GM23338 (cell line): ENCODE results near the gene TRIM71. TPM values are rescaled to one million over a fixed set of nuclear protein-coding genes. Genes with fewer than 3 reads are reported as not detected.
"Not testable (repeated sequence)": the region's sequence is repeated elsewhere in the genome, so short reads cannot be mapped to it uniquely, and the experiment has no call there.

Experiments used
- ATAC-seq: fragments of 200-7000 bp; cut with Tn5 transposase; 3 replicates; pipeline ENCODE4 v1.9.1; 2020
- DNase-seq: peaks from one replicate; pipeline ENCODE4 v3.0.0-alpha.2; 2015; ENCODE audit warnings: low spot score
- H2AFZ ChIP-seq: fragments of 200-600 bp; sonication (generic); 2 replicates; pipeline ENCODE4 v1.8.0; 2016; ENCODE audit warnings: antibody characterized with exemption, mild to moderate bottlenecking, moderate library complexity
- H3F3A ChIP-seq: fragments of 200-600 bp; sonication (generic); replicated peaks from 2 replicates; pipeline ENCODE4 v1.8.0; 2017; ENCODE audit warnings: antibody characterized with exemption, mixed run types, low read depth
- H3K27ac ChIP-seq: fragments of 200-600 bp; sonication (generic); 2 replicates; pipeline ENCODE4 v1.6.1; 2016; ENCODE audit warnings: low read depth
- H3K27me3 ChIP-seq: fragments of 200-600 bp; sonication (generic); 2 replicates; pipeline ENCODE4 v1.8.0; 2016; ENCODE audit warnings: mild to moderate bottlenecking, mixed run types, moderate library complexity; ENCODE audit not compliant: insufficient read depth
- H3K36me3 ChIP-seq: fragments of 200-600 bp; sonication (generic); 2 replicates; pipeline ENCODE4 v1.8.0; 2016; ENCODE audit warnings: mild to moderate bottlenecking; ENCODE audit not compliant: insufficient read depth
- H3K4me1 ChIP-seq: fragments of 200-600 bp; sonication (generic); 2 replicates; pipeline ENCODE4 v1.8.0; 2016; ENCODE audit warnings: mild to moderate bottlenecking, moderate library complexity; ENCODE audit not compliant: insufficient read depth
- H3K4me2 ChIP-seq: fragments of 200-600 bp; sonication (generic); 2 replicates; pipeline ENCODE4 v1.7.1; 2017; ENCODE audit warnings: mixed run types
- H3K4me3 ChIP-seq: fragments of 200-600 bp; sonication (generic); 2 replicates; pipeline ENCODE4 v1.6.1; 2016; ENCODE audit warnings: mixed run types
- H3K79me2 ChIP-seq: fragments of 200-600 bp; sonication (generic); replicated peaks from 2 replicates; pipeline ENCODE4 v1.8.0; 2017; ENCODE audit warnings: mild to moderate bottlenecking; ENCODE audit not compliant: insufficient read depth
- H3K9me2 ChIP-seq: fragments of 200-600 bp; sonication (generic); 2 replicates; pipeline ENCODE4 v1.8.0; 2017; ENCODE audit not compliant: insufficient read depth
- H4K20me1 ChIP-seq: fragments of 200-600 bp; sonication (generic); replicated peaks from 2 replicates; pipeline ENCODE4 v1.8.0; 2017; ENCODE audit warnings: mild to moderate bottlenecking; ENCODE audit not compliant: insufficient read depth
- H3K27ac Mint-ChIP-seq: 2 replicates; pipeline ENCODE4 v1.8.0; 2020; ENCODE audit warnings: inconsistent platforms, mild to moderate bottlenecking, moderate library complexity, mixed read lengths
- H3K27me3 Mint-ChIP-seq: 3 replicates; pipeline ENCODE4 v1.8.0; 2022; ENCODE audit warnings: low read depth, mild to moderate bottlenecking, moderate library complexity, mixed read lengths, inconsistent platforms; ENCODE audit not compliant: insufficient read depth, poor library complexity
- H3K36me3 Mint-ChIP-seq: 3 replicates; pipeline ENCODE4 v1.8.0; 2021; ENCODE audit warnings: low read depth, mild to moderate bottlenecking, inconsistent platforms, moderate library complexity, mixed read lengths
- H3K4me1 Mint-ChIP-seq: 3 replicates; pipeline ENCODE4 v1.8.0; 2020; ENCODE audit warnings: mild to moderate bottlenecking, inconsistent platforms, mixed read lengths
- H3K4me3 Mint-ChIP-seq: 3 replicates; pipeline ENCODE4 v1.8.0; 2021; ENCODE audit warnings: moderate library complexity, mild to moderate bottlenecking, inconsistent platforms, mixed read lengths
- H3K9me3 Mint-ChIP-seq: 3 replicates; pipeline ENCODE4 v1.8.0; 2020; ENCODE audit warnings: moderate library complexity, mild to moderate bottlenecking, inconsistent platforms, mixed read lengths
- EZH2phosphoT487 ChIP-seq: fragments of 200-600 bp; sonication (generic); IDR thresholded peaks from one replicate; pipeline ENCODE4 v1.8.1; 2018; ENCODE audit warnings: antibody characterized with exemption; ENCODE audit not compliant: unreplicated experiment
- JUNB ChIP-seq: IDR thresholded peaks from one replicate; pipeline ENCODE4 v1.6.1; 2016; ENCODE audit warnings: antibody characterized with exemption; ENCODE audit not compliant: unreplicated experiment
- NANOG ChIP-seq: IDR thresholded peaks from 2 replicates; pipeline ENCODE4 v1.6.1; 2016; ENCODE audit warnings: antibody characterized with exemption, borderline replicate concordance
- POLR2AphosphoS5 ChIP-seq: IDR thresholded peaks from 2 replicates; pipeline ENCODE4 v1.6.1; 2016; ENCODE audit warnings: antibody characterized with exemption, low read depth
- ZNF114 ChIP-seq: fragments of 250-450 bp; sonication (Bioruptor Pico); IDR thresholded peaks from 2 replicates; pipeline ENCODE4 v1.5.0; 2020; ENCODE audit warnings: mild to moderate bottlenecking, moderate library complexity
- ZNF331 ChIP-seq: fragments of 250-450 bp; sonication (Bioruptor Pico); IDR thresholded peaks from 2 replicates; pipeline ENCODE4 v1.5.0; 2020; ENCODE audit warnings: low read depth, mild to moderate bottlenecking, moderate library complexity
- polyA plus RNA-seq: library from polyadenylated mRNA; unstranded; fragments of >200 nt; fragmentation: Nextera tagmentation; extraction: Ambion mirVana; gene quantifications from 2 replicates; pipeline ENCODE4 v1.2.1, GENCODE V29; 2016
- total RNA-seq: library from RNA; depleted of rRNA; stranded (reverse); fragments of >200 nt; shearing (Covaris generic); gene quantifications from 2 replicates; pipeline ENCODE4 v1.2.3, GENCODE V29; 2014
- TF ChIP-seq, protein P1 (sequence below): IDR thresholded peaks from 2 replicates; pipeline ENCODE4 v1.6.1; 2016; ENCODE audit warnings: antibody characterized with exemption
- TF ChIP-seq, protein P2 (sequence below): IDR thresholded peaks from one replicate; pipeline ENCODE4 v1.6.1; 2018; ENCODE audit warnings: antibody characterized with exemption; ENCODE audit not compliant: unreplicated experiment
- TF ChIP-seq, protein P3 (sequence below), 2 experiments: fragments of 200-600 bp in 1 of 2; sonication (generic) in 1 of 2; conservative IDR thresholded peaks; 2 replicates each; pipeline versions ENCODE4 v1.5.1 to v1.6.1; 2016 to 2017; ENCODE audit warnings: antibody characterized with exemption in 2 of 2, low read depth in 2 of 2, mild to moderate bottlenecking in 2 of 2, moderate library complexity in 1 of 2

The TRIM71 gene
- total and polyA plus RNA-seq, 2 experiments from 2014 or later: 71.5 to 346 TPM

DNA sequence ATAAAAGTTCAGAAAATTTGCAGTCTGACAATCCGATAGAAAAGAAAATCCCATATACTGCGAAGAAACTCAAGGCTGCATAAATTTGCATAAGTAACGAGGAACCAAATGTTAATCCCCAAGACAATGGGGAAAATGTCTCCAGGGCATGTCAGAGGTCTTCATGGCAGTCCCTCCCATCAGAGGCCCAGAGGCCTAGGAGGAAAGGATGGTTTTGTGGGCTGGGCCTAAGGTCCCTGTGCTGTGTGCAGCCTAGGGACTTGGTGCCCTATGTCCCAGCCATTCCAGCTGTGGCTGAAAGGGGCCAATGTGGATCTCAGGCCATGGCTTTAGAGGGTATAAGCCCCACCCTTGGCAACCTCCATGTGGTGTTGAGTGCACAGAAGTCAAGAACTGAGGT is 112.4 kb downstream of the TRIM71 start:
- Mint-ChIP-seq H3K36me3 (peaks cover 8% of the 10 kb centered on the region; the same call in 1 of the 3 replicates), H3K27ac (no peak overlapping the region), H3K27me3 (peaks cover 8% of the 10 kb centered on the region), H3K9me3 (peaks cover 21% of the 10 kb centered on the region), H3K4me1 (peaks cover 13% of the 10 kb centered on the region; the same call in 2 of the 3 replicates), H3K4me3 (no peak overlapping the region)
- Histone ChIP-seq H2AFZ (no peak overlapping the region), H3K4me3 (no peak overlapping the region), H4K20me1 (no peaks in the 10 kb centered on the region), H3K27ac (no peak overlapping the region), H3K27me3 (no peaks in the 10 kb centered on the region), H3K9me2 (peaks cover 5% of the 10 kb centered on the region; the same call in 1 of the 2 replicates), H3K4me1 (peaks cover 14% of the 10 kb centered on the region; the same call in 1 of the 2 replicates), H3K36me3 (no peaks in the 10 kb centered on the region), H3K4me2 (no peak overlapping the region), H3F3A (no peaks in the 10 kb centered on the region), H3K79me2 (no peaks in the 10 kb centered on the region)
- ATAC-seq (no peak), DNase-seq (no peak)
- TF ChIP-seq ZNF331 (CRISPR knock-in tag) (no peak), JUNB (no peak), EZH2phosphoT487 (no peak), NANOG (no peak), POLR2AphosphoS5 (no peak), ZNF114 (CRISPR knock-in tag) (no peak)
- TF ChIP-seq, protein P1, sequence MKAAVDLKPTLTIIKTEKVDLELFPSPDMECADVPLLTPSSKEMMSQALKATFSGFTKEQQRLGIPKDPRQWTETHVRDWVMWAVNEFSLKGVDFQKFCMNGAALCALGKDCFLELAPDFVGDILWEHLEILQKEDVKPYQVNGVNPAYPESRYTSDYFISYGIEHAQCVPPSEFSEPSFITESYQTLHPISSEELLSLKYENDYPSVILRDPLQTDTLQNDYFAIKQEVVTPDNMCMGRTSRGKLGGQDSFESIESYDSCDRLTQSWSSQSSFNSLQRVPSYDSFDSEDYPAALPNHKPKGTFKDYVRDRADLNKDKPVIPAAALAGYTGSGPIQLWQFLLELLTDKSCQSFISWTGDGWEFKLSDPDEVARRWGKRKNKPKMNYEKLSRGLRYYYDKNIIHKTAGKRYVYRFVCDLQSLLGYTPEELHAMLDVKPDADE: no peak
- TF ChIP-seq, protein P2, sequence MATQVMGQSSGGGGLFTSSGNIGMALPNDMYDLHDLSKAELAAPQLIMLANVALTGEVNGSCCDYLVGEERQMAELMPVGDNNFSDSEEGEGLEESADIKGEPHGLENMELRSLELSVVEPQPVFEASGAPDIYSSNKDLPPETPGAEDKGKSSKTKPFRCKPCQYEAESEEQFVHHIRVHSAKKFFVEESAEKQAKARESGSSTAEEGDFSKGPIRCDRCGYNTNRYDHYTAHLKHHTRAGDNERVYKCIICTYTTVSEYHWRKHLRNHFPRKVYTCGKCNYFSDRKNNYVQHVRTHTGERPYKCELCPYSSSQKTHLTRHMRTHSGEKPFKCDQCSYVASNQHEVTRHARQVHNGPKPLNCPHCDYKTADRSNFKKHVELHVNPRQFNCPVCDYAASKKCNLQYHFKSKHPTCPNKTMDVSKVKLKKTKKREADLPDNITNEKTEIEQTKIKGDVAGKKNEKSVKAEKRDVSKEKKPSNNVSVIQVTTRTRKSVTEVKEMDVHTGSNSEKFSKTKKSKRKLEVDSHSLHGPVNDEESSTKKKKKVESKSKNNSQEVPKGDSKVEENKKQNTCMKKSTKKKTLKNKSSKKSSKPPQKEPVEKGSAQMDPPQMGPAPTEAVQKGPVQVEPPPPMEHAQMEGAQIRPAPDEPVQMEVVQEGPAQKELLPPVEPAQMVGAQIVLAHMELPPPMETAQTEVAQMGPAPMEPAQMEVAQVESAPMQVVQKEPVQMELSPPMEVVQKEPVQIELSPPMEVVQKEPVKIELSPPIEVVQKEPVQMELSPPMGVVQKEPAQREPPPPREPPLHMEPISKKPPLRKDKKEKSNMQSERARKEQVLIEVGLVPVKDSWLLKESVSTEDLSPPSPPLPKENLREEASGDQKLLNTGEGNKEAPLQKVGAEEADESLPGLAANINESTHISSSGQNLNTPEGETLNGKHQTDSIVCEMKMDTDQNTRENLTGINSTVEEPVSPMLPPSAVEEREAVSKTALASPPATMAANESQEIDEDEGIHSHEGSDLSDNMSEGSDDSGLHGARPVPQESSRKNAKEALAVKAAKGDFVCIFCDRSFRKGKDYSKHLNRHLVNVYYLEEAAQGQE: no peak
- TF ChIP-seq, protein P3, sequence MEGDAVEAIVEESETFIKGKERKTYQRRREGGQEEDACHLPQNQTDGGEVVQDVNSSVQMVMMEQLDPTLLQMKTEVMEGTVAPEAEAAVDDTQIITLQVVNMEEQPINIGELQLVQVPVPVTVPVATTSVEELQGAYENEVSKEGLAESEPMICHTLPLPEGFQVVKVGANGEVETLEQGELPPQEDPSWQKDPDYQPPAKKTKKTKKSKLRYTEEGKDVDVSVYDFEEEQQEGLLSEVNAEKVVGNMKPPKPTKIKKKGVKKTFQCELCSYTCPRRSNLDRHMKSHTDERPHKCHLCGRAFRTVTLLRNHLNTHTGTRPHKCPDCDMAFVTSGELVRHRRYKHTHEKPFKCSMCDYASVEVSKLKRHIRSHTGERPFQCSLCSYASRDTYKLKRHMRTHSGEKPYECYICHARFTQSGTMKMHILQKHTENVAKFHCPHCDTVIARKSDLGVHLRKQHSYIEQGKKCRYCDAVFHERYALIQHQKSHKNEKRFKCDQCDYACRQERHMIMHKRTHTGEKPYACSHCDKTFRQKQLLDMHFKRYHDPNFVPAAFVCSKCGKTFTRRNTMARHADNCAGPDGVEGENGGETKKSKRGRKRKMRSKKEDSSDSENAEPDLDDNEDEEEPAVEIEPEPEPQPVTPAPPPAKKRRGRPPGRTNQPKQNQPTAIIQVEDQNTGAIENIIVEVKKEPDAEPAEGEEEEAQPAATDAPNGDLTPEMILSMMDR (conservative IDR thresholded peaks at IDR 0.05; ENCODE audit: low read depth in 2 of 2): no peak

DNA sequence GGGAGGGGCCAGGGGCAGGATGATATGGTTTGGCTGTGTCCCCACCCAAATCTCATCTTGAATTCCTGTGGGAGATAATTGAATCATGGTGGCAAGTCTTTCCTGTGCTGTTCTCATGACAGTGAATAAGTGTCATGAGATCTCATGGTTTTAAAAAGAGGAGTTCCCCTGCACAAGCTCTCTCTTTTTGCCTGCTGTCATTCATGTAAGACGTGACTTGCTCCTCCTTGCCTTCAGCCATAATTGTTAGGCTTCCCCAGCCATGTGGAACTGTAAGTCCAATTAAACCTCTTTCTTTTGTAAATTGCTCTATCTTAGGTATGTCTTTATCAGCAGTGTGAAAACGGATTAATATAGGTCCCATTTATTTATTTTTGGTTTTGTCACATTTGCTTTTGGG is 113.5 kb downstream of the TRIM71 start:
- H3K27ac Mint-ChIP-seq, H3K4me3 ChIP-seq, H3K4me2 ChIP-seq, DNase-seq, H3K27me3 Mint-ChIP-seq, H2AFZ ChIP-seq, H3K27me3 ChIP-seq, H3F3A ChIP-seq, H3K36me3 Mint-ChIP-seq, H3K27ac ChIP-seq, H3K79me2 ChIP-seq, H3K36me3 ChIP-seq, H3K4me3 Mint-ChIP-seq, ATAC-seq, H3K9me2 ChIP-seq, H4K20me1 ChIP-seq: not testable (repeated sequence)
- H3K4me1 ChIP-seq: peaks cover 14% of the 10 kb centered on the region; the same call in 1 of the 2 replicates
- H3K9me3 Mint-ChIP-seq: peaks cover 21% of the 10 kb centered on the region
- H3K4me1 Mint-ChIP-seq: peaks cover 13% of the 10 kb centered on the region; the same call in 2 of the 3 replicates
